T-helper 1 cell treated with Interleukin-12 subunit alpha and Interleukin-12 subunit beta and Interleukin-4 antibody, amounts not matched to agents 30 ng/mL and 1 ng/mL, for 36 hours (primary cell): Measurements from ENCODE around the gene SURF4. TPM values are rescaled to one million over a fixed set of nuclear protein-coding genes. Genes with fewer than 3 reads are reported as not detected.

ENCODE experiments used
- intact Hi-C: fragments of 100-400 bp; cut with micrococcal nuclease; formaldehyde crosslinking; loops from one replicate; pipeline ENCODE4 v1.15.1; 2024
- total RNA-seq: library from RNA; stranded (reverse); gene quantifications from 2 replicates; pipeline ENCODE4 v1.2.3, GENCODE V29; 2022

The SURF4 gene
- total RNA-seq, 1 donor from 2014 or later: 232 TPM

DNA sequence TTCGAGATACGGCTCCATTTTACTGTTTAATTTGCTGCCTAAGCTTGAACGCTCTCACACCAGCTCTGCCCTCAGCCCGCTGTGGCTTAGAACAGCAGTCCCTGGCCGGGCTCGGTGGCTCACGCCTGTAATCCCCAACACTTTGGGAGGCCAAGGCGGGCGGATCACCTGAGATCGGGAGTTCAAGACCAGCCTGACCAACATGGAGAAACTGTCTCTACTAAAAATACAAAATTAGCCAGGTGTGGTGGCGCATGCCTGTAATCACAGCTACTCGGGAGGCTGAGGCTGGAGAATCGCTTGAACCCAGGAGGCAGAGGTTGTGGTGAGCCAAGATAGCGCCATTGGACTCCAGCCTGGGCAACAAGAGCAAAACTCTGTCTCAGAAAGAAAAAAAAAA, 1.4 kb upstream of the SURF4 start:
- intact Hi-C loops: loop anchor here (10.0 kb wide), 2 partner anchors 688 to 972 kb away; partner anchors contain the start of genes BRD3 and TTF1

DNA sequence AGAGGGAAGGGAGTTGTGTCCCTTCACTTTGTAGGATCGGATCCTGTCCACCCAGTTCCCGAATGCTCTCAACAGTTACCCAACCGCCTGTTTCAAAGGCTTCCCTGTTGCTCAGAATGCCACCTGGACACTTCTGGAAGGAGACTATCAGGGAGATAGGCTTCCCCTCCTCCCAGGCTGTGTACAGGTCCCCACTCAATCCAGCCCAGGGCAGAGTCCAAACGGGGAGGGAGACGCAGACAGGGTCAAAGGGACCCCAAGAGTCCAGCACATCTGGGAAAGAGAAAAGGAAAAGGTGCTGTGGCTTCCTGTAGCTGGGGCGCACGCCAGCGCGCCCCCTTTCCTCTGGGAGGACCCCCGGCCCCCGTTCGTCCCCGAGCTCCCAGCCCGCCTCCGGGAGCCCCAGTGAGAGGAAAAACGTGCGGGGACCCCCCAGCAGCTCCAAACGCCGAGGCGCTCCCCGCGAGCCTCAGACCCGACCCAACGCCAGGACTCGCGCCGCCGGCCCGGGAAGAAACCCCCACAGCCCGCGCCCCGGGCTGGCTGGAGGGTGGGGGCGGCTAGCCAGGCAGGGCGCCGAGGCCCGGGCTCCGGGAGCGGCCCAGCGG, 640 bp downstream of the SURF4 start:
- intact Hi-C loops: loop anchor here (10.0 kb wide), 2 partner anchors 690 to 970 kb away; partner anchors contain the start of genes BRD3 and TTF1

DNA sequence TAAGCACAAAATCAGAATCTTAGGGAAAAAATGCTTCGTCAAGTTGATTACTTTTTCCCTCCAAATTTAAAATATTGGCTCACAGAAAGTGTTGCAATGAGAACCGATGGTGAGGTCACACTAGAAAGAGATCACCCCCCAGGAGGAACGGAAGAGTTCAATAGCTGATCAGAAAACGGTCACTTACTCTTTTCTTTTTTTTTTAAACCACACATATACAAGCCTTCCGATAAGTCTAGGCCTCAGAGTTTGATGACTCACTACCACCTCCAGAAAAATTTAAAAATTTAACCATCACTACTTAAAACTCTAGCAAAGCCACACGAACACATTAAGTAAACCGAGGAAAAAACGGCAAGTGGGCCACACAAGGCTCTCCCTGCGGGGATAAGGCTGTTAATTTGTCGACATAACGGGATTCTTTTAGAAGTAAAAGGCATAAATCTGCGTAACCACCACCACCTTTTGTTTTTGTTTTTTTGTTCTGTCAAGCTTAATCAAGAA, 1.2 kb downstream of the SURF4 start:
- intact Hi-C loops: loop anchor here (10.0 kb wide), 2 partner anchors 690 to 970 kb away; partner anchors contain the start of genes BRD3 and TTF1

DNA sequence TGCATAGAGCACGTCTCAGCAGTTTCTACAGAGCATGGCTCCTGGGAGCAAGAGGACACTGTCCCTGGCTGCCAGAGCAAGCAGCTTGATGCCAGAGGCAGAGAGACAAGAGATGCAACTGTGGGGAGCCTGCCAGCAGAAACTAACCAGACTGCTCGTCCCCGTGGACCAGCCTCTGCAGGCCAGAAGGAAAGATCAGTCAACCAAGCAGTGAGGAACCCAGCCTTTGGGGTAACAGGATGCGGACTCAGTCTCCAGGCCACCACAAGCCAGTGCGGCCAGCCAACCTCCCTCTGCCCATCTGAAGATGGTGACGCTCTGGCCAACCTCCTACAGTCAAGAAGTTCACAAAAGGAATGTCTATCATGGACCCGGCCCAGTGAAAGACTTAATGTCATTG, 3.7 kb downstream of the SURF4 start:
- intact Hi-C loops: loop anchor here (10.0 kb wide), 2 partner anchors 693 to 967 kb away; partner anchors contain the start of genes BRD3 and TTF1

DNA sequence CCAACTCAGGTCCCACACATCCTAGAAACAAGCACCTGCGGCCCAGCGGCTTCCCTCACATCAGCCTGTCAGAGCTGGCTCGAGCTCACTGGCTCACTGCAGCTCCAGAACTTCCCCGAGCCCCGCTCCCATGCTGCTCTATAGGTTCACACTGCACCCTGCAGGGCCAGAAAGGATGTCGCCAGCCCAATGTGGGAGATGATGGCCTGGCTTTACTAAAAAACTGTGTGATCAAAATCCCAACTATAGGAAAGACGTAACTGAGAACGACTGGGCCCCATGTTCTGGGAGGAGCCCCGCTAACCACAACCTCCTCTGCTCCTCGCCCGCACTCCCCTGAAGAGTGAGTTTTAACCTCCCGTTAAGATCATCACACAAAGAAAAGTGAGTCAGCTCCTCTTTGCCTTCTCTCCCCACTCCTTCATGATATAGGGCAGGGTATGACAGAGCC, 4.6 kb downstream of the SURF4 start:
- intact Hi-C loops: loop anchor here (1.0 to 10.0 kb wide), 8 partner anchors 15 to 966 kb away; partner anchors contain the start of genes BRD3, CACFD1, MED22 and RALGDS

DNA sequence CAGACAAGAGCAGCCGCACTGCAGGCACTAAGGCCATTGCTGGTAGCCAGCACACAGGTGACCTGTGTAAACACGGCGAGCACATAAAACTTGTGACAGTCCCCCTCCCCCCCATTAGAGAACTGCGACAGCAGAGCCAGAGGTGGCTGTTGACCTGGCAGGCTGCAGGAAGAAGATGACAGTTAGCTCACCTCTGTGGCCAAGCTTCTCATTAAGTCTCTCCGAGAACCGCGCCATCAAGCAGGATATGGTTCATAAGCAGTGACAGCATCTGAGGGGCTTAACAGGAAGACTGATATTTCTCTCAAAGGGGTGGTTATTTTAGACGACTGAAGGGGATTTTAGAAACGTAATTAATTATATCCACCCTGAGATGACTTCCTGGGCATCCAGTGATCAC, 5.2 kb downstream of the SURF4 start:
- intact Hi-C loops: loop anchor here (1.0 to 10.0 kb wide), 8 partner anchors 14 to 966 kb away; partner anchors contain the start of genes BRD3, CACFD1, MED22 and RALGDS

DNA sequence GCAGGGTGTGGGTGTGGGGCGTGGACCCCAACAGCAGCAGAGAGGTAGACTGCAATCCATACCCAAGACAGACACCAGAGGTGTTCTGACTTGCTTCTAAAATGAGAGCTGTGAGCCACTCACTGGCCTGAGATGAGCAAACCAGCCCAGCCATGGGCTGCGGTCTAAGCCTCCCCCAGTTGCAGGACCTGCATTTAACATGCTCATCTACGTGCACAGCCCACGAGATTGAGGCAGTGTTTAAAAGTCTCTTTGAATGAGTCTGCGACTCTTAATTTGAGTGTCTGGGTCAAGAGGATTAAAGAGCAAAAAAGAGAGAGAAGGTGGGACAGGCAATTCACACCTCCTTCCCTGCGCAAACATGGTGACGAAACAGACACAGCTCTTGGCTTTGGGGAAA, 5.9 kb downstream of the SURF4 start:
- intact Hi-C loops: loop anchor here (2.0 to 10.0 kb wide), 3 partner anchors 249 to 965 kb away; partner anchors contain the start of genes BRD3, RALGDS and TTF1

DNA sequence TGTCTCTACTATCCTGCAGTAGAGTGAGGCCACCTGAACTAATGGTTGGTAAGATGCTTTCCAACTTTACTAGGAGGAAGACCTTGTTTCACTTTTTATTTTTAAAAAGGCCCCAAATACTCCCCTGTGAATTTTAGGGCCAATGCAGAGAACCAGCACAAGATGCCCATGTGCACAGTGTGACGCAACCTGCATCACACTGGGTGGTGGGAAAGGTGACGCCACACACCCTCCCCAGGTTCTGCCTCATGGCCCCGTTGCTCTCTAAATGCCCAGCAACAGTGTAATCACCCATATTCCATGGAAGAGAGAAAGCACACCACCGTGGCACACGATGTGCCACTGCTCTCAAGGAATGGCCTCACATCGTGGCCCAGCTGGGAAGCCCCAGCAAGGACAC, 6.4 kb downstream of the SURF4 start:
- intact Hi-C loops: no loop called here

DNA sequence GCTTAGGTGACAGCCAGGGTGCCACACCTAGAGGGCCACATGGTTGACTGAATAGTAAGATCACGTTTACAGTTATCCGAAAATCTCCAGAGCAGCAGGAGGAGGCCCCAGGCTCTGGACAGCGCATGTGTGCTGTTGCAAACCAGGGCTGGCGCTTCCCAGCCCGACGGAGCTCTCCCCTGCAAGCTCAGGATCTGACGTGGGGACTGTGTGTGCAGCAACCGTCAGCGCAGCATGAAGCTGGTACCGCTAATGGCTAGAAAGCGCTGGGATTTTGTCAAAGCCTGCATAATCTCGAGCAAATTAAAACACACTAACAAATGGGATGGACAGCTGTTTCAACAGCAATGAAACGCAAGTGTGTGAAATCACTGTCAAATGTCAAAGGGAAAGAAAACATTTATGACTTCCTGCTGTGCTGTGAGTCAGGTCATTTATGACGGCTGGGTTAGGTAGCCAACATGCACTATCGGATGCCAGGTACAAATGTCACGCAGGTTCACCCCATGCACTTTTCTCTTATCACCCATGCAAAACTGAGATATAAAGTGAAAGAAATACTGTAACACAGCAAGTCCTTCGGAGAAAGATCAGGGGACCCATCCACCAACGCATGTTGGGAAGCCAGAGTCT, 7.5 kb downstream of the SURF4 start:
- intact Hi-C loops: no loop called here

DNA sequence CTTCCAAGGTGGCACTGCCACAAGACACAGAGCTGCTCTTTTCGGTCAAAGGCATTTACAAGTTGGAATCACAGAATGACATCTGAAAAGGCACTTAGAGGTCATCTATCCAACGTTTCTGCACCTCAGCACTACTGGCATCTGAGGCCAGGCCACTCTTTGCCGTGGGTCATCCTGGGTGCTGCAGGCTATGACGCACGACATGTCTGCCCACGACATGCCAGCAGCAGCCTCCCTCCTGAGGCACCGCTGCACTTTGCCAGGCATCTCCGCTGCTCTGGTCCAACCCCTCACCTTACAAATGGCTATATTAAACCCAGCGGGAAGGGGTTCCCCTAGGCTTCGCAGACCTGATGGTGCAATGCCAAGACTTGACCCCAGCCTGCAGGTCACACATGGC, 8.1 kb downstream of the SURF4 start:
- intact Hi-C loops: no loop called here

DNA sequence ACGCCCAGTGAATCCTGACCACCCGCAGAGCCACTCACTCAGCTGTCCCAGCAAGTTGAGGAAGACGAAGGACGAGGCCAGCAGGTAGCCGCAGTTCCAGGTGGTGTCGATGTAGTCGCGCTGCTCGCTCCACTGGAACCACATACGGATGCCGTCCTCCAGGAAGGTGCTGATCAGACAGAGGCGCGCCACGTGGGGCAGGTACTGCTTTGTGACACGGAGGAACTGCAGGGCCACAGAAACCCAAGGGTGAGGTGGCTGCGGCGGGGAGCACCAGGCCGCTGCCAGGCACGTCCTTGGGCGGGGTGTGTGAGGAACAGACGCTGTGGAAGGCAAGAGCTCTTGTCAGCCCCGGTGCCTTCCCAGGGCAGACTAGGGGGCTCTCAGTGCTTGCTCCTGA, 8.6 kb downstream of the SURF4 start:
- intact Hi-C loops: no loop called here

DNA sequence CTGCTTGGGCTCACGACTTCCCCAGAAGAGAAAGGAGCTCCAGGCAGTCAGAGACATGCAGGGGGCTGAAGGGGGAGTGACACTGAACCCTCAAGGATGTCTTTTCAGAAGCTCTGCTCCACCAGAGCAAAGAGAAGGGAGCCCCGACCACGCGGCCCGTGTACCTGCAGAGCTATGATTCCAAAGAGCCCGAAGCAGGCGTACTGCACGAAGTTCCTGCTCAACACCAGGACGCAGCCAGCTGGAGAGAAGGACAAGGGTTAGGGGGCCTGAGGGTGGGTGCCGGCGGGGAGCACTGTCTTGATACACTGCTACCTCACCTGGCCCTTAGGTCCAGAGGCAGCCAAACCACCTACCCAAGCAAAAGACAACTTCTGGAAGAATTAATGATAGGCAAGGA, 9.4 kb downstream of the SURF4 start:
- intact Hi-C loops: no loop called here

DNA sequence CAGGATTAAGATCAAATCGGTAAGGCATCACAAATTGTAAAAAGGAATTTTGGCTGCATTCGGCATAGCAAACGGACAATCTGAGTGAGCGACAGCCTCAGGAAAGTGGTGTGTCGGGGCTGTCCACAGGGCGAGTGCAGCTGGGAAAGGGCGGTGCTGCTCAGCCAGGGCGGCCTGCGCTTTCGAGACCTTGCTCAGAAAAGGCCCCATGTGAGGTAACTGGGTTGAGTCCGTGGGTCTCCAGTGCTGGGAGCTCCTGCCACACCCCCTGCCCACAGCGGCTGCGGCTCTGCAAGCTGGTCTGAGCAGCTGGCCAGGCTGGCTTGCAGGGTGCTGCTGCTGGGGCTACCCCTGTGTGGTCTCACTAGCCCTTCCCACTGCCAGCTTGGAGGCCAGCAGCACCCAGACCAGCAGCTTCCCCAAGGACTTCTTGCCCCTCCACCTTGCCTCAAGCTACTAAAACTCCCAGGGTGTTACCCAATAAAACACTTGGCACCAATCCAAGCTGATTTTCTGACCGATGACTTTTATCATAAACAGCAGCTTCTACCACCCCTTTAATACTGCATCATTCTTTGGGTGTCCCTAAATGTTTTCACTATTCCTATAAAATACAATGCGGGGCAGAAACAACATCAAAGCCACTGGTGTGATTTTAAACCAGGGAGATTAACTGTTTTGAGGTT, 13.4 kb downstream of the SURF4 start:
- intact Hi-C loops: no loop called here

DNA sequence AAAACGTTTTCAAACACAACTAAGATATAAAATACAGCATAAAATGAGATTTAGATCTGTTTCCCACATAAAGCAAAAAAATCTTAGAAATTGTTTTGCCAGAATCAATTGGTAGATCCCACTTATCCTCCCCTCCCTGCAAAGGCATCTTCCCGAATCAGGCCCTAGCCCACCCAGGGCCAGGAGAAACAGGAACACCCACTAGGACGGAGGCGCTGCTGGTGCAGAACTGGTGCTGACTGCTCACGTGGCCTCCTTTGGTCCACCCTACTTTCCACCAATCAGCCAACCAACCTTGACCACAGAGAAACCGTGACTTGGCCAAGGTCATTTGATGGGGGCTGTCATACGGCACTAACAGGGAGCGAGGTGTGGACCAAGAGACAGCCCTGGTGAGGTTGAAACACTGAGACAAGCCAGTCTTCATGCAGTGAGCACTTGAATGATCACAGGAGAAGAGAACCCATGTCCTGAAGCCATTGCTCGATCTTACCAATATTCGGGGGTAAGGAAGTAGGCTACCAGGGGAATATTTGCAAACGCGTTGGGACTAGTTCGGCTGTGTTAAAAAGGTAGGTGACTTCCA, 14.3 kb downstream of the SURF4 start:
- intact Hi-C loops: no loop called here

DNA sequence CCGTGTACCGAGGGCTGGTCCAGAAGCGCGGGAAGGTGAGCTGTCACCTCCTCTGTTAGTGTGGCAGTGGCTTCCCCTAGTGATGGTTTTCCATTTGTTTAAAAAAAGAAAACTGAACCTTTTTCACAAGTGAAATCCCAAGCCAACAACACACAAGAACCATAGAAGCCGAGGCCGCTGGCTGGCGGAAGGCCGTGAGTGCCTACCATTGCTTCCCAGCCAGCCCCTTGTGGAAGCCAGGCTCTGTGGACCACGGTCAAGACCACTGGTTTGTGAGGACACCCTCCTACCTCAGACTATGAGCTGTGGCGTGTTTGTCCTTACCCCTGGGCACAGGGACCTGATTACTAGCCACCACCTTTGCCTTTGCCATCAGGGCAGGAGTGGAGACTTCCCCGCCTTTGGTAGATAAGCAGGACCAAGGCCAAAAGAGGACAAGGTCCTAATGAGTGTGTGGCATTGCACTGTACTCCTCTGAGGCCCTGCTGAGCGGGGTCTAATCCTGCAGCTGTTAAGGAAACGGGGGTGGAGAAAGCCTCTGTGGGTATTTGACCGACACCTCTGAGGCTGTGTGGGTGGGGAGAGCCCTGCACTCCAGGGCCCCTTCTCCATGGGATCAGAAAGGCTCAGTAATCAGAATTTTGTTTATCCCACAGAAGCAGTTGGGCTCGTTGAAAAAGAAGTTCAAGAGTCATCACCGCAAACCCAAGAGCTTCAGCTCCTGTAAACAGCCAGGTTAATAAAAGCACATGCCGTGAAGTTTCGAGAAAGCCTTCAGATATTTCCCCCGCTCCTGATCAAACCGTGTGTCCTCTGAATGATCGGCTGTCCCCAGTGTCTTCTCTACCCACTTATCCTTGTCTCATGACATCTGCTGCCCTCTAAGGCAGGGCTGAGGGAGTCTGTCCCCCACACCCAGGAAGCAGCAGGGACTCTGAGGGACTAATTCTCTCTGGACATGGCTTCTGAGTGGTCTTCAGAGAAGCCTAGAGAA, 15.2 kb downstream of the SURF4 start:
- intact Hi-C loops: no loop called here

DNA sequence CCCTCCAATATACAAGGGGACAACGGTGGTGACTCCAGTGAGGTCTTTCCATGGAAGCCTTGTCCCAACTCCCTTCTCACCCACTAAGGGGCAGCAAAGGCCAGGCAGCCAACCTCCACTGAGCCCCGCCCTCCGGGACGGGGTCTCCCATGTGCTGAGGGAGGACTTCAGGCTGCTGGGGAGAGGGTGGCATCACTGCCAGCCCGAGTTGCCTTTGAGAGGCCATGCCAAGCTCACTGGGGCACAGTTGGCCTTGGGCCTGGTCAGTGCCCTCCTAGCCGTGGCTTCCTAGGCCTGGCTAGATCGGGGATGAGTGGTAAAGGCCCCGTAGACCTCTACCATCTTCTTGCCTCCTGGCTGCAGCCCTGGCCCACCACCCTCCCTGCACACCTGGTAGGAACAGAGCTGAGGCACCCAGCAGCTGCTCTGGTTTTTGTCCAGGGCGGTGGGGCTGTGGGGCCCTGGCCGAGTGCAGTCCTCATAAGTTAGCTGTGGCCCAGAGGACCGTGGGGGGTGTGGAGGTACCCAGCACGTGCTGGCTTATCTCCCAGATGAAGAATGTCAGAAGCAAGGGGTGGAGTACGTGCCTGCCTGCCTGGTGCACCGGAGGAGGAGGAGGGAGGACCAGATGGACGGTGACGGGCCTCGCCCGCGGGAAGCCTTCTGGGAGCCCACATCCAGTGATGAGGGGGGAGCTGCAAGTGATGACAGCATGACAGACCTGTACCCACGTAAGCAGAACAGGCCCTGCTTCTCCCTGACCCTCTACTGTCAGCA, 16.3 kb downstream of the SURF4 start:
- intact Hi-C loops: loop anchor here (5.0 kb wide), 1 partner anchor 1007 kb away; the partner anchor contains the start of gene SETX

DNA sequence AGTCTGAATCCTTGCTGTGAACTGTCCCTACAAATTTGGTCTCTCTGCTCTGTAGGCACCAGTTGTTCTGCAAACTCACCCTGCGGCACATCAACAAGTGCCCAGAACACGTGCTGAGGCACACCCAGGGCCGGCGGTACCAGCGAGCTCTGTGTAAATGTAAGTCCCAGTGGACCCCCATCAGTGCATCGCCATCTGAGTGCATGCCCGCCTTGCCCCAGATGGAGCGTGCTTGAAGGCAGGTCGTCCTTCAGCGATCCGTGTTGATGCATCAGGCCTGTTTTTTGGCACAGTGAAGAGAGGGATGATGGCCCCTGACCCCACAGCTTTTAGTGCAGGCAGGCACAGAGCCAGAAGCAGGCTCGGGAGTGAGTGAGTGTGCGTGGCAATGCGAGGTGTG, 18.2 kb downstream of the SURF4 start:
- intact Hi-C loops: loop anchor here (5.0 kb wide), 1 partner anchor 1005 kb away; the partner anchor contains the start of gene SETX

DNA sequence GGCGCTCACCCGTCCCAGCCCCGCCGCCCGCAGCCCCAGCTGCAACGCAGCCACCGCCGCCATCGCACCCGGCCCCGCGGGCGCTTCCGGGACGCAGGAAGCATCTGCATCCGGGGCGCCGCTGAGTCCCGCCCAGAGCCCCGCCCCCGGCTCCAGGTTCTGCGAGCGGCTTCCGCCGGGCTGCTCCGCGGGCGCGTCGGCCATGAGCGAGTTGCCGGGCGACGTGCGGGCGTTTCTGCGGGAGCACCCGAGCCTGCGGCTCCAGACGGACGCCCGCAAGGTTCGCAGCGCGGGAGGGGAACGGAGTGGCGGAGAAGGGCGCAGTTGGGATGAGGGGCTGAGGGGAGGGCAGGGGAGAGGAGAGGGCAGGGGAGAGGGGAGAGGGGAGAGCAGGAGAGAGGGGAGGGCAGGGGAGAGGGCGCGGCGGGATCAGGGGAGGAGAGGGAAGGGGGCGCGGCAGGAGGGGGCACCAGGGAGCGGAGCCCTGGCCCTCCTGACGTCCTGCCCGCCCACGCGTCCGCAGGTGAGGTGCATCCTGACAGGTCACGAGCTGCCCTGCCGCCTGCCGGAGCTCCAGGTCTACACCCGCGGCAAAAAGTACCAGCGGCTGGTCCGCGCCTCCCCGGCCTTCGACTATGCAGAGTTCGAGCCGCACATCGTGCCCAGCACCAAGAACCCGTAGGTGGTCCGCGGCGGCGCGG, 19.3 kb downstream of the SURF4 start, which contains the start of the genes SURF1 and SURF2:
SURF1 (minus strand) TSS at position 97 of the 701 bp plus-strand sequence; CDS start at position 63, 34 bp downstream.
SURF2 (plus strand) TSS at position 160 of the 701 bp plus-strand sequence; CDS start at position 203, 43 bp downstream.
- intact Hi-C loops: loop anchor here (1.0 to 5.0 kb wide), 6 partner anchors 8 to 1004 kb away; partner anchors contain the start of genes GTF3C5, MED22, RPL7A and SETX
